GM12878 (cell line): Measurements from ENCODE around the gene SEC24A. TPM values are rescaled to one million over a fixed set of nuclear protein-coding genes. Genes with fewer than 3 reads are reported as not detected.

Experiments
- ATAC-seq: fragments of 200-7000 bp; cut with Tn5 transposase; 3 replicates; pipeline ENCODE4 v1.9.1; 2020; ENCODE audit warnings: mild to moderate bottlenecking, moderate library complexity
- BruUV-seq: library from RNA; stranded (reverse); fragments of 400-500 nt; replicated peaks from 2 replicates; lab custom pipeline; 2021; lab: Mats Ljungman, UMichigan
- CTCF ChIA-PET: fragments of 300-600 bp; sonication (Branson Sonifier 250); formaldehyde crosslinking; extraction: SDS; loops from one replicate; lab custom pipeline; 2021; ENCODE audit warnings: inconsistent platforms; lab: Yijun Ruan, JAX
- POLR2A ChIA-PET: fragments of 350-600 bp; formaldehyde crosslinking; extraction: SDS; loops from one replicate; lab custom pipeline; 2021; ENCODE audit warnings: inconsistent platforms; lab: Charles Lee
- RAD21 ChIA-PET: fragments of 300-600 bp; sonication (Branson Sonifier 250); formaldehyde crosslinking; loops from one replicate; lab custom pipeline; 2023; ENCODE audit warnings: antibody characterized with exemption; ENCODE audit not compliant: unreplicated experiment; lab: Charles Lee
- SMC1A ChIA-PET: fragments of 300-600 bp; sonication (Branson Sonifier 250); formaldehyde crosslinking; loops from one replicate; lab custom pipeline; 2023; ENCODE audit not compliant: unreplicated experiment, uncharacterized antibody; lab: Charles Lee
- DNase-seq: peaks from one replicate; pipeline ENCODE4 v3.0.0-alpha.2; 2011; ENCODE audit warnings: low read depth, low spot score
- FAIRE-seq: peaks from 3 replicates; lab custom pipeline; 2011; peaks lifted over from hg19 to GRCh38; lab: Jason Lieb, UNC
- H2AFZ ChIP-seq: 2 replicates; pipeline ENCODE4 v1.6.0; 2011; ENCODE audit warnings: low read depth, low read length, control low read depth; ENCODE audit not compliant: control insufficient read depth
- H3K27ac ChIP-seq: 2 replicates; pipeline ENCODE4 v1.5.1; 2011; ENCODE audit warnings: control low read depth; ENCODE audit not compliant: control insufficient read depth, insufficient read depth
- H3K27me3 ChIP-seq, 2 experiments: replicated peaks in 1 of 2; 2 replicates each; pipeline versions ENCODE4 v1.6.0 to v1.6.1; 2011; ENCODE audit warnings: low read length in 1 of 2; ENCODE audit not compliant: control insufficient read depth in 2 of 2, insufficient read depth in 2 of 2
- H3K36me3 ChIP-seq, 2 experiments: 2 replicates each; pipeline ENCODE4 v1.5.1; 2011; ENCODE audit warnings: low read length in 1 of 2; ENCODE audit not compliant: control insufficient read depth in 2 of 2, insufficient read depth in 2 of 2
- H3K4me1 ChIP-seq: 2 replicates; pipeline ENCODE4 v1.6.1; 2011; ENCODE audit warnings: mild to moderate bottlenecking, low read length, moderate library complexity, mixed read lengths; ENCODE audit not compliant: control insufficient read depth, insufficient read depth
- H3K4me2 ChIP-seq: 2 replicates; pipeline ENCODE4 v1.6.0; 2011; ENCODE audit warnings: control low read depth; ENCODE audit not compliant: control insufficient read depth, insufficient read depth
- H3K4me3 ChIP-seq: fragments of 200-600 bp; sonication (generic); 2 replicates; pipeline ENCODE4 v1.5.1; 2016
- H3K79me2 ChIP-seq: 2 replicates; pipeline ENCODE4 v1.6.0; 2011; ENCODE audit warnings: low read length; ENCODE audit not compliant: control insufficient read depth, insufficient read depth
- H3K9ac ChIP-seq: 2 replicates; pipeline ENCODE4 v1.8.0; 2011; ENCODE audit warnings: low read length, control low read depth, mixed read lengths; ENCODE audit not compliant: control insufficient read depth, insufficient read depth
- H3K9me3 ChIP-seq: replicated peaks from 3 replicates; pipeline ENCODE4 v1.5.1; 2011; ENCODE audit warnings: mild to moderate bottlenecking, low read length; ENCODE audit not compliant: control insufficient read depth, insufficient read depth
- H4K20me1 ChIP-seq: 2 replicates; pipeline ENCODE4 v1.6.0; 2011; ENCODE audit not compliant: control insufficient read depth, insufficient read depth
- BCL11A ChIP-seq: IDR thresholded peaks from 2 replicates; pipeline ENCODE4 v1.6.1; 2011; ENCODE audit warnings: low read depth, low read length
- BCL3 ChIP-seq: IDR thresholded peaks from 2 replicates; pipeline ENCODE4 v1.6.1; 2011; ENCODE audit warnings: borderline replicate concordance, low read depth, mild to moderate bottlenecking, moderate library complexity, low read length; ENCODE audit not compliant: insufficient read depth, poor library complexity, severe bottlenecking
- DPF2 ChIP-seq: fragments of 450-650 bp; IDR thresholded peaks from 2 replicates; pipeline ENCODE4 v1.6.1; 2017; ENCODE audit warnings: mild to moderate bottlenecking
- KAT2A ChIP-seq: conservative IDR thresholded peaks from 2 replicates; pipeline ENCODE4 v1.6.1; 2011; ENCODE audit warnings: low read depth, low read length; ENCODE audit not compliant: control insufficient read depth
- NFYA ChIP-seq: IDR thresholded peaks from 2 replicates; pipeline ENCODE4 v1.6.1; 2011; ENCODE audit warnings: low read depth, mild to moderate bottlenecking, low read length, improper control_type of control experiment, borderline replicate concordance
- NR2F1 ChIP-seq: fragments of 450-650 bp; conservative IDR thresholded peaks from 2 replicates; pipeline ENCODE4 v1.6.1; 2017; ENCODE audit warnings: mild to moderate bottlenecking
- POU2F2 ChIP-seq: IDR thresholded peaks from 3 replicates; pipeline ENCODE4 v1.6.1; 2011; ENCODE audit warnings: low read depth, mild to moderate bottlenecking, low read length, borderline replicate concordance
- RBBP5 ChIP-seq: fragments of 200-600 bp; sonication (generic); conservative IDR thresholded peaks from 2 replicates; pipeline ENCODE4 v1.6.1; 2016
- RUNX3 ChIP-seq: IDR thresholded peaks from 2 replicates; pipeline ENCODE4 v1.6.1; 2012; ENCODE audit warnings: low read length, inconsistent platforms
- SIX5 ChIP-seq: IDR thresholded peaks from 2 replicates; pipeline ENCODE4 v1.6.1; 2011; ENCODE audit warnings: mild to moderate bottlenecking, low read depth, low read length, moderate library complexity; ENCODE audit not compliant: severe bottlenecking
- WGBS: methylation state at CpG from one replicate; pipeline ENCODE4 v1.1.6; 2016; ENCODE audit warnings: low lambda C conversion rate; ENCODE audit not compliant: insufficient replicate concordance, insufficient coverage; ENCODE audit errors: missing lambda C conversion rate; 5-methylcytosine and 5-hydroxymethylcytosine counted together
- in situ Hi-C: fragments of 300-500 bp; cut with MboI; formaldehyde crosslinking; loops from 9 replicates; pipeline ENCODE4 v1.14.3; 2018; ENCODE audit warnings: mixed read lengths
- intact Hi-C: fragments of 100-400 bp; cut with micrococcal nuclease; formaldehyde crosslinking; loops from one replicate; pipeline ENCODE4 v1.14.2; 2022; ENCODE audit not compliant: unreplicated experiment
- polyA plus RNA-seq, 11 experiments: library from polyadenylated mRNA; depleted of rRNA in 4 of 11; unstranded in 6 of 11; stranded (reverse) in 5 of 11; fragments of >200 nt; fragmentation: Nextera tagmentation in 4 of 11; fragmentation: Illumina TruSeq in 1 of 11; extraction: Ambion mirVana in 4 of 11; extraction: Trizol in 1 of 11; gene quantifications; 1 replicate in 1 of 11; 2 replicates in 10 of 11; pipeline versions ENCODE4 v1.2.1 to v1.2.3, GENCODE V29; 2011 to 2016; ENCODE audit warnings: inconsistent platforms in 2 of 11, missing spikeins in 2 of 11, low read depth in 1 of 11
- total RNA-seq, 4 experiments: library from RNA; depleted of rRNA in 3 of 4; stranded (reverse); fragments of >200 nt in 3 of 4; fragmentation: Illumina TruSeq in 1 of 4; extraction: Trizol in 1 of 4; gene quantifications; 2 replicates each; pipeline versions ENCODE4 v1.2.1 to v1.2.3, GENCODE V29; 2013 to 2021
- TF ChIP-seq, protein P1 (sequence below): fragments of 150-350 bp; IDR thresholded peaks from 2 replicates; pipeline ENCODE4 v1.6.1; 2016; ENCODE audit warnings: low read depth, low read length

The SEC24A gene
- total and polyA plus RNA-seq, 10 of the 15 experiments (the other 5 are each of a cell fraction or from before 2014, with no cell fraction given): 7.1 to 52.2 (median 22.8) TPM

DNA sequence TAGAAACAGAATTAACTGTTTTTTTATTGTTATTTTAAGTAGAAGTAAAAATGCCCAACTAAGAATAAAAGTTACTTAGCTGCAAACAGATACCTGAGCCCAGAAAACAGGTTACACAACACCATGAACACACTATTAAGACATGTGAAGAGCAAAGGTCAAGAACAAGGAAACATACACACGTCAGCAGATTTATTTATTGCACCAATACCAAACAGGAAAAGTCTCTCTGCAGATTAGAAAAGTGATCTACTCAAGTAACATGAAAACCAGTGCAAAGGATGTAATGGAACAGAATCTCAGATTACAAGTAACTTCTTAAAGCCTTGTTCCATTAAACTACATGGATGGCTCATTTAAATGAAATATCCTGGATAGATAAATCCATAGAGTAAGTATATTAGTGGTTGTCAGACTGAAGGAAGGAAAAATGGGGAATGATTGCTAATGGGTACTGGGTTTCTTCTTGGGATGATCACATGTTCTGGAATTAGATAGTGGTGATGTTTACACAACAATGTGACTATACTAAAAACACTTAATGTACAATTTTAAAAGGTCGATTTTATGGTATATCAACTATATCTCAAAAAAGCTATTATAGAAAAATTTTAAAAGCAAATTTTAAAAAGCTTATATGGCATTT lies 22.1 kb upstream of the SEC24A start:
- peaks cover 0 to 9% of the 10 kb centered on the region in 2 experiments; a peak in 1 of 4 replicates for H3K36me3 ChIP-seq
- SMC1A ChIA-PET: interaction anchor here (0.5 to 1.4 kb wide), 4 partner anchors 16 to 60 kb away, joined by 3 to 4 read pairs (median 4); no protein-coding TSS in a partner anchor
- POLR2A ChIA-PET: interaction anchor here (0.7 kb wide), 2 partner anchors 12 to 20 kb away, joined by 3 to 5 read pairs; no protein-coding TSS in a partner anchor
- H3K9ac ChIP-seq: no peak overlapping the region
- H3K4me2 ChIP-seq: 0 out of 2 replicates have a peak overlapping the region, but pooled peaks have one; percentile 25
- H3K4me1 ChIP-seq: peaks cover 3% of the 10 kb centered on the region; the same call in 1 of the 2 replicates
- RAD21 ChIA-PET: interaction anchor here (0.7 to 1.0 kb wide), 2 partner anchors 39 to 42 kb away, joined by 3 to 4 read pairs; no protein-coding TSS in a partner anchor
- intact Hi-C loops (no loop called here), in situ Hi-C loops (no loop called here)
- H3K79me2 ChIP-seq: peaks cover 16% of the 10 kb centered on the region
- TF ChIP-seq NR2F1: 0 out of 2 replicates have a peak, but pooled peaks have one; percentile 13
- TF ChIP-seq BCL11A: no peak
- 64% methylated on average over 2 of the region's 2 CpGs for WGBS
- DNase-seq (no peak), ATAC-seq (peak; percentile 53), FAIRE-seq (no peak)
- H3K27me3 ChIP-seq: no peaks in the 10 kb centered on the region
- no peak overlapping the region for H3K27ac ChIP-seq
- CTCF ChIA-PET: no interaction called here
- BruUV-seq: no TSS peak
- no peaks in the 10 kb centered on the region for H4K20me1 ChIP-seq
- H3K4me3 ChIP-seq: no peak overlapping the region
- no peaks in the 10 kb centered on the region for H3K9me3 ChIP-seq
- no peak overlapping the region for H2AFZ ChIP-seq

DNA sequence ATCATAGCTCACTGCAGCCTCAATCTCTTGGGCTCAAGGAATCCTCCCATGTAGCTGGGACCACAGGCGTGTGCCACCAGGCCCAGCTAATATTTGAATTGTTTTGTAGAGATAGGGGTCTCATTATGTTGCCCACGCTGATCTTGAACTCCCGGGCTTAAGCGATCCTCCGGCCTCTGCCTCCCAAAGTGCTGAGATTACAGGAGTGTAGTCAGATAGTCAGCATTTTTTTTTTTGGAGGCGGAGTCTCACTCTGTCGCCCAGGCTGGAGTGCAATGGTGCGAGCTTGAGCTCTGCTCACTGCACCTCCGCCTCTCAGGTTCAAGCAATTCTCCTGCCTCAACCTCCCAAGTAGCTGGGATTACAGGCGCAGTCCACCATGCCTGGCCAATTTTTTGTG lies 14.4 kb upstream of the SEC24A start:
- DNase-seq (no peak), FAIRE-seq (no peak), ATAC-seq (no peak)
- SMC1A ChIA-PET: interaction anchor here (2.7 to 4.8 kb wide), 2 partner anchors 9 to 13 kb away, joined by 13 to 31 read pairs; partner anchors contain the start of gene SEC24A
- Histone ChIP-seq H3K4me1 (peaks cover 13% of the 10 kb centered on the region), H3K4me2 (no peak overlapping the region), H3K9ac (no peak overlapping the region), H3K27ac (no peak overlapping the region), H2AFZ (peak overlapping the region; percentile 72; the same call in 1 of the 2 replicates), H3K36me3 (no peaks in the 10 kb centered on the region), H3K9me3 (no peaks in the 10 kb centered on the region), H3K79me2 (peaks cover 22% of the 10 kb centered on the region), H3K4me3 (no peak overlapping the region), H3K27me3 (no peaks in the 10 kb centered on the region), H4K20me1 (no peaks in the 10 kb centered on the region)
- RAD21 ChIA-PET: interaction anchor here (1.1 to 2.0 kb wide), 6 partner anchors 9 to 47 kb away, joined by 3 to 5 read pairs (median 4); partner anchors contain the start of gene SEC24A
- no TSS peak for BruUV-seq
- in situ Hi-C loops: no loop called here
- intact Hi-C loops: no loop called here
- WGBS: 63% methylated on average over 10 of the region's 10 CpGs
- POLR2A ChIA-PET: interaction anchor here (0.6 to 3.1 kb wide), 4 partner anchors 8 to 185 kb away, joined by 3 to 22 read pairs (median 4); partner anchors contain the start of gene SEC24A
- CTCF ChIA-PET: interaction anchor here (1.6 to 3.3 kb wide), 3 partner anchors 9 to 47 kb away, joined by 6 to 9 read pairs (median 7); no protein-coding TSS in a partner anchor
- no peak for TF ChIP-seq KAT2A
- TF ChIP-seq POU2F2: no peak
- TF ChIP-seq NFYA: no peak
- TF ChIP-seq RBBP5: no peak
- no peak for TF ChIP-seq DPF2
- no peak for TF ChIP-seq SIX5
- TF ChIP-seq, protein P1, sequence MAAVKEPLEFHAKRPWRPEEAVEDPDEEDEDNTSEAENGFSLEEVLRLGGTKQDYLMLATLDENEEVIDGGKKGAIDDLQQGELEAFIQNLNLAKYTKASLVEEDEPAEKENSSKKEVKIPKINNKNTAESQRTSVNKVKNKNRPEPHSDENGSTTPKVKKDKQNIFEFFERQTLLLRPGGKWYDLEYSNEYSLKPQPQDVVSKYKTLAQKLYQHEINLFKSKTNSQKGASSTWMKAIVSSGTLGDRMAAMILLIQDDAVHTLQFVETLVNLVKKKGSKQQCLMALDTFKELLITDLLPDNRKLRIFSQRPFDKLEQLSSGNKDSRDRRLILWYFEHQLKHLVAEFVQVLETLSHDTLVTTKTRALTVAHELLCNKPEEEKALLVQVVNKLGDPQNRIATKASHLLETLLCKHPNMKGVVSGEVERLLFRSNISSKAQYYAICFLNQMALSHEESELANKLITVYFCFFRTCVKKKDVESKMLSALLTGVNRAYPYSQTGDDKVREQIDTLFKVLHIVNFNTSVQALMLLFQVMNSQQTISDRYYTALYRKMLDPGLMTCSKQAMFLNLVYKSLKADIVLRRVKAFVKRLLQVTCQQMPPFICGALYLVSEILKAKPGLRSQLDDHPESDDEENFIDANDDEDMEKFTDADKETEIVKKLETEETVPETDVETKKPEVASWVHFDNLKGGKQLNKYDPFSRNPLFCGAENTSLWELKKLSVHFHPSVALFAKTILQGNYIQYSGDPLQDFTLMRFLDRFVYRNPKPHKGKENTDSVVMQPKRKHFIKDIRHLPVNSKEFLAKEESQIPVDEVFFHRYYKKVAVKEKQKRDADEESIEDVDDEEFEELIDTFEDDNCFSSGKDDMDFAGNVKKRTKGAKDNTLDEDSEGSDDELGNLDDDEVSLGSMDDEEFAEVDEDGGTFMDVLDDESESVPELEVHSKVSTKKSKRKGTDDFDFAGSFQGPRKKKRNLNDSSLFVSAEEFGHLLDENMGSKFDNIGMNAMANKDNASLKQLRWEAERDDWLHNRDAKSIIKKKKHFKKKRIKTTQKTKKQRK: no peak
- no peak for TF ChIP-seq BCL3
- no peak for TF ChIP-seq RUNX3
